Heart left ventricle (tissue), 16 donors: ENCODE results near the gene ABHD17B. TPM values are rescaled to one million over a fixed set of nuclear protein-coding genes. Genes with fewer than 3 reads are reported as not detected.

Source experiments
- ATAC-seq, 4 donors: fragments of 200-7000 bp; cut with Tn5 transposase; one replicate each; pipeline ENCODE4 v1.9.1; 2020 to 2022; ENCODE audit warnings: moderate library complexity in 4 of 4, mild to moderate bottlenecking in 3 of 4, moderate number of reproducible peaks in 1 of 4
- DNase-seq, 5 donors: peaks; one replicate each; pipeline ENCODE4 v3.0.0-alpha.2; 2020
- H3K27ac ChIP-seq, 12 donors: fragments of 200-600 bp; sonication (generic) in 4 of 12; one replicate each; pipeline versions ENCODE4 v1.5.0 to v1.8.0; 2016 to 2022; ENCODE audit warnings: mild to moderate bottlenecking in 2 of 12
- H3K27me3 ChIP-seq, 9 donors: fragments of 200-600 bp; sonication (generic) in 2 of 9; one replicate each; pipeline versions ENCODE4 v1.5.1 to v1.8.0; 2016 to 2022; ENCODE audit warnings: mild to moderate bottlenecking in 3 of 9
- H3K36me3 ChIP-seq, 9 donors: fragments of 200-600 bp; sonication (generic) in 2 of 9; one replicate each; pipeline versions ENCODE4 v1.5.0 to v1.8.0; 2018 to 2022; ENCODE audit warnings: mild to moderate bottlenecking in 2 of 9
- H3K4me1 ChIP-seq, 12 donors: fragments of 200-600 bp; sonication (generic) in 4 of 12; one replicate each; pipeline versions ENCODE4 v1.5.0 to v1.8.0; 2016 to 2022; ENCODE audit warnings: mild to moderate bottlenecking in 3 of 12
- H3K4me3 ChIP-seq, 12 donors: fragments of 200-600 bp; sonication (generic) in 4 of 12; one replicate each; pipeline versions ENCODE4 v1.5.0 to v1.8.0; 2017 to 2022; ENCODE audit warnings: mild to moderate bottlenecking in 9 of 12, moderate library complexity in 4 of 12
- H3K9me3 ChIP-seq, 12 donors: fragments of 200-600 bp; sonication (generic) in 4 of 12; one replicate each; pipeline versions ENCODE4 v1.5.0 to v1.8.0; 2016 to 2022; ENCODE audit warnings: mild to moderate bottlenecking in 1 of 12
- POLR2A ChIP-seq, 2 donors: fragments of 450-650 bp; IDR thresholded peaks; one replicate each; pipeline ENCODE4 v1.6.1; 2017; ENCODE audit warnings: antibody characterized with exemption in 2 of 2, mild to moderate bottlenecking in 2 of 2, moderate library complexity in 2 of 2
- WGBS, 4 donors: extraction: QIAGEN DNeasy Blood & Tissue Kit in 2 of 4; methylation state at CpG; one replicate each; pipeline versions ENCODE4 v1.1.5 to v1.1.7; 2013 to 2018; 5-methylcytosine and 5-hydroxymethylcytosine counted together
- intact Hi-C, 10 donors: fragments of 100-400 bp; cut with DNase I; formaldehyde crosslinking; loops; one replicate each; pipeline versions ENCODE4 v1.11.1 to v1.14.2; 2022
- polyA plus RNA-seq, 2 donors: library from polyadenylated mRNA; stranded (reverse); fragments of 200-250 nt; gene quantifications; one replicate each; pipeline ENCODE4 v1.2.3, GENCODE V29; 2013
- total RNA-seq, 9 donors: library from RNA; depleted of rRNA in 2 of 9; stranded (reverse); fragments of >200 nt in 2 of 9; fragmentation: NEBNext Ultra II Directional in 3 of 9; extraction: Animal tissue kit (Norgen Biotek cat#: 25700) in 3 of 9; gene quantifications; one replicate each; pipeline versions ENCODE4 v1.1.0 to v1.2.4, GENCODE V29; 2016 to 2023
- TF ChIP-seq, protein P1 (sequence below), 12 donors: fragments of 200-600 bp; sonication (generic) in 4 of 12; IDR thresholded peaks; one replicate each; pipeline versions ENCODE4 v1.5.0 to v1.8.0; 2018 to 2022; ENCODE audit warnings: antibody characterized with exemption in 12 of 12, mild to moderate bottlenecking in 5 of 12
- donor health status: ischemic (EF 13 %, LVEDD 7.1; RV severe dilation, severe dysfunction).
- donor health status: healthy with polysubstance abuse.
- donor health status: DM: no; HTN: yes; CAD: no.
- donor health status: DM: no; HTN: no; CAD: no.
- donor health status: ischemic (EF 25% LVEDD 6.9; RV normal size, moderate dysfunction).
- donor health status: ischemic (EF 25% LVEDD 5.7; RV mildly dilated, moderate dysfunction).
- donor health status: healthy.
- donor health status: DM: yes; HTN: yes; CAD: no.
- donor health status: ischemic (EF 35%, LVEDD 5.7; RV mildly dilated, moderate dysfunction).
- donor health status: nonischemic (EF 11% LVEDD 7.7; RV severe dilation, severe dysfunction).
- donor health status: DM: yes; HTN: yes; CAD: no.
- donor health status: PGD.
- donor health status: ischemic (EF 29% LVEDD 5.4; RV normal size, mild dysfunction).
- donor health status: nonischemic (EF 23%, LVEDD 6.1; RV moderate dilation, normal function).

Gene ABHD17B
- total and polyA plus RNA-seq, 11 donors: 2.7 to 15.9 (median 10.8) TPM

DNA sequence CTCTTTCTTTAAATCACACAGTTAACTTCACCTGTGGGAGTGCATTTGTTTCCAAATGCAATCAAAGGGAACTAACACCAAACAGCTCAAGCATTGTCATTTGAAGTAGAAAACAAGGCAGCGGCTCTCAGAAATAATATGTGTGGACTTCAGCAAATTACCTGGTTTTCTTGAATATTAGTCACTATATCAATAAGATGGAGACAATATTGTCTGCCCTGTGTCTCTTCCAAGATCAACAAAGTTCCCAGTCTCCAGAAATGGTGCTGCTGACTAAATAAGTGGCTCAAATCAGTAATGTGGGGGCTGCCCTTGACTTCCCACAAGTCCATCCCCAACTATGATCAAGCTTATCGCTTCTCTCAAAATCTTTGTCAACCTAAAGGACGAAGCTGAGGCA is 89.6 kb downstream of the ABHD17B start:
- no peaks in the 10 kb centered on the region for H3K9me3 ChIP-seq
- no peak for TF ChIP-seq POLR2A (IDR thresholded peaks at IDR 0.05)
- TF ChIP-seq, protein P1, sequence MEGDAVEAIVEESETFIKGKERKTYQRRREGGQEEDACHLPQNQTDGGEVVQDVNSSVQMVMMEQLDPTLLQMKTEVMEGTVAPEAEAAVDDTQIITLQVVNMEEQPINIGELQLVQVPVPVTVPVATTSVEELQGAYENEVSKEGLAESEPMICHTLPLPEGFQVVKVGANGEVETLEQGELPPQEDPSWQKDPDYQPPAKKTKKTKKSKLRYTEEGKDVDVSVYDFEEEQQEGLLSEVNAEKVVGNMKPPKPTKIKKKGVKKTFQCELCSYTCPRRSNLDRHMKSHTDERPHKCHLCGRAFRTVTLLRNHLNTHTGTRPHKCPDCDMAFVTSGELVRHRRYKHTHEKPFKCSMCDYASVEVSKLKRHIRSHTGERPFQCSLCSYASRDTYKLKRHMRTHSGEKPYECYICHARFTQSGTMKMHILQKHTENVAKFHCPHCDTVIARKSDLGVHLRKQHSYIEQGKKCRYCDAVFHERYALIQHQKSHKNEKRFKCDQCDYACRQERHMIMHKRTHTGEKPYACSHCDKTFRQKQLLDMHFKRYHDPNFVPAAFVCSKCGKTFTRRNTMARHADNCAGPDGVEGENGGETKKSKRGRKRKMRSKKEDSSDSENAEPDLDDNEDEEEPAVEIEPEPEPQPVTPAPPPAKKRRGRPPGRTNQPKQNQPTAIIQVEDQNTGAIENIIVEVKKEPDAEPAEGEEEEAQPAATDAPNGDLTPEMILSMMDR (IDR thresholded peaks at IDR 0.05): no peak
- H3K27me3 ChIP-seq: no peaks in the 10 kb centered on the region
- DNase-seq (no peak), ATAC-seq (no peak)
- no peak overlapping the region for H3K4me3 ChIP-seq
- no peak overlapping the region for H3K27ac ChIP-seq
- 86 to 91% (median 88%) methylated on average over 3 of the region's 3 CpGs for WGBS, 4 donors
- intact Hi-C loops: loop anchor here in 2 of 10 donors (5.0 to 10.0 kb wide), 3 partner anchors 201 to 537 kb away; no protein-coding TSS in a partner anchor
- H3K36me3 ChIP-seq: no peaks in the 10 kb centered on the region
- H3K4me1 ChIP-seq: peaks cover 0 to 6% (median 0%) of the 10 kb centered on the region in 12 donors

DNA sequence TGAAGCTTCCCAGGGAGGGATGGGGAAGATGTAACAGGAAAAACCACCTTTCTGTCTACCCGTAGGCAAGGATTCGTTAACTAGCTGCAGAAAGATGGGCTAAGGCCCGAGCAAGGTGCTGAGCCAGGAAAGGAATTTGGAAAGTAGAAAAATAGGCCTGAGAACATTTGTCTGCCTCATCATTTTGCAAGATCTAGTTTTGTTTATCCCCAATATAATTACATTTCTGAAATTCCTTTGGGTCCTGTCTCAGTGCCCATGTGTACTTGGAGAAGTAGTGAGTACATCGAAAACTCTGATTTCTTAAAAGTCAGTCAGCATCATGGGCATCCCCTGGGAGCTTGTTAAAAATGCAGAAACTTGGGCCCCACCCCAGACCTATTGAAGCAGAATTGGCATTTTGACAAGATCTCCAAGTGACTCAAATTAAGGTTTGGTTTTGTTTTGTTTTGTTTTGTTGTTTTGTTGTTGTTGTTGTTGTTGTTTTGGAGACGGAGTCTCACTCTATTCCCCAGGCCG is 90.5 kb downstream of the ABHD17B start:
- ATAC-seq (no peak), DNase-seq (no peak)
- no peak overlapping the region for H3K4me3 ChIP-seq
- no peaks in the 10 kb centered on the region for H3K9me3 ChIP-seq
- no peaks in the 10 kb centered on the region for H3K27me3 ChIP-seq
- peaks cover 0 to 6% (median 0%) of the 10 kb centered on the region in 12 donors for H3K4me1 ChIP-seq
- H3K27ac ChIP-seq: no peak overlapping the region
- intact Hi-C loops: loop anchor here in 2 of 10 donors (5.0 to 10.0 kb wide), 3 partner anchors 202 to 536 kb away; no protein-coding TSS in a partner anchor
- no peak for TF ChIP-seq POLR2A (IDR thresholded peaks at IDR 0.05)
- TF ChIP-seq, protein P1 (IDR thresholded peaks at IDR 0.05): no peak
- no peaks in the 10 kb centered on the region for H3K36me3 ChIP-seq
- 63 to 76% (median 68%) methylated on average over 6 of the region's 6 CpGs for WGBS, 4 donors

DNA sequence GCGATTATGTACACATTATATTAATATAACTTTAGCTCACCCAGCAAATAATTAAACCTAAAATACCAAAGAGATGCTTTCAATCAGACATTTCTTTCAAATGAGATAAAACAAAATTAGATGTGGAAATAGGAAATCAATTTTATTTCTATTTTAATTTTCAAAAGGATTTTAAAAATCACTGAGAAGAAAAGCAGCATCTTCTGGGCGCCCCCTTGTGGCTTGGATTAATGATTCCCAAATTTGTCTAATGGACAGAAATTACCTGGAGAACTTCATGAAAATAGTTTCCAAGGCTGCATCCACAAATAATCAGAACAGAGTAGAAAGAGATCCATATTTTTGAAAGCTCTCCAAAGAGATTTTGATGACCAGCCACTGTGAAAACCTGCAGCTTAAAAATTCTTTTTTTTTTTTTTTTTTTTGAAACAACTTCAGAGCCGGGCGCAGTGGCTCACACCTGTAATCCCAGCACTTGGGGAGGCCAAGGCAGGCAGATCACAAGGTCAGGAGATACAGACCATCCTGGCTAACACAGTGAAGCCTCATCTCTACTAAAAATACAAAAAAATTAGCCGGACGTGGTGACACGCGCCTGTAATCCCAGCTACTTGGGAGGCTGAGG is 91.8 kb downstream of the ABHD17B start:
- peak in 2 of 5 donors; percentile 16 to 25 for DNase-seq
- 82 to 85% (median 83%) methylated on average over 8 of the region's 8 CpGs for WGBS, 4 donors
- intact Hi-C loops: loop anchor here in 7 of 10 donors (2.0 to 10.0 kb wide), 8 partner anchors 56 to 534 kb away; partner anchors contain the start of genes ABHD17B (in 2 of the 7) and C9orf85 (in 2 of the 7)

More for the DNA sequence above, 91.8 kb downstream of the ABHD17B start:
- peaks cover 0 to 7% (median 0%) of the 10 kb centered on the region in 12 donors for H3K4me1 ChIP-seq
- no peaks in the 10 kb centered on the region for H3K9me3 ChIP-seq
- no peak overlapping the region for H3K27ac ChIP-seq
- ATAC-seq: no peak
- no peak for TF ChIP-seq POLR2A (IDR thresholded peaks at IDR 0.05)
- TF ChIP-seq, protein P1 (IDR thresholded peaks at IDR 0.05): peak; percentile 62 to 87 (median 78)
- H3K4me3 ChIP-seq: no peak overlapping the region
- no peaks in the 10 kb centered on the region for H3K36me3 ChIP-seq
- H3K27me3 ChIP-seq: no peaks in the 10 kb centered on the region
